Fibroblast of skin of right quadriceps (primary cell): ENCODE measurements around the gene CSTPP1.
"Not testable (repeated sequence)": the region's sequence is repeated elsewhere in the genome, so short reads cannot be mapped to it uniquely, and the experiment has no call there.

Experiments used
- DNase-seq: peaks from one replicate; pipeline ENCODE4 v3.0.0-alpha.2; 2013

The CSTPP1 gene

DNA sequence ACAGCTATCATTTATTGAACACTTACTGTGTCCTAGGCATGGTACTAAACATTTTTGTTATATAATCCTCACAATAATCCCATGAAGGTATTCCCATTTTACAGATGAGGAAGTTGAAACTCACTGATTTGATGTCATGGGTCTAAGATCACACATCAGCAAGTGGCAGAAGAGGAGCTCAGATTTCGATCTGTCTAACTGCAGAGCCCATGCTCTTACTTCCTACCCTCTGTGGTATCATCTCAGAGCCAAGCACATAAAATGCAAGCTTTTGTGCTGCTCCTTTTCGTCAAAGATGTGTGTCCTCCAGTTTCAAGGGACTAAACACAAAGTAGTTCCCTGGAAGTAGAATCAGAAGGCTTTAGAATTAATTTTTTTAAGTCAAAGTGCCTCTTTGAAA, 169.0 kb downstream of the CSTPP1 start:
- no peak for DNase-seq

DNA sequence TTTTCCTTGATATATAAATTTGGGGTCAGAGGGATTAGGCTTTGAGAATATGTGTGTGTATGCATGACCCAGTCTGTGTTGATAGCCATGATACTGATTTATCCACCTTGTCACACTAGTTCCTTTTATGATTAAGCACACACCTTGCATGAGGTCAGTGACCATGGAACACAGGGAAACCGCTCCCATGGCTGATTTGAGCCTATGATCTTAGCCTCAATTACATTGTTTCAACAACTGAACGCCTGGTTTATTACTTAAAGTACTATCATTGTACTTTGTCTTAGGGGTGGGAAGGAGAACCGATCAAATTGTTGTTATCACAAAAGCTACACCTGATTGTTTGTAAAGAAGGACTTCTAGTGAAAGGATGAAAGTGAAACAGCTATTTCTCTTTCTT, 169.4 kb downstream of the CSTPP1 start:
- DNase-seq: no peak

DNA sequence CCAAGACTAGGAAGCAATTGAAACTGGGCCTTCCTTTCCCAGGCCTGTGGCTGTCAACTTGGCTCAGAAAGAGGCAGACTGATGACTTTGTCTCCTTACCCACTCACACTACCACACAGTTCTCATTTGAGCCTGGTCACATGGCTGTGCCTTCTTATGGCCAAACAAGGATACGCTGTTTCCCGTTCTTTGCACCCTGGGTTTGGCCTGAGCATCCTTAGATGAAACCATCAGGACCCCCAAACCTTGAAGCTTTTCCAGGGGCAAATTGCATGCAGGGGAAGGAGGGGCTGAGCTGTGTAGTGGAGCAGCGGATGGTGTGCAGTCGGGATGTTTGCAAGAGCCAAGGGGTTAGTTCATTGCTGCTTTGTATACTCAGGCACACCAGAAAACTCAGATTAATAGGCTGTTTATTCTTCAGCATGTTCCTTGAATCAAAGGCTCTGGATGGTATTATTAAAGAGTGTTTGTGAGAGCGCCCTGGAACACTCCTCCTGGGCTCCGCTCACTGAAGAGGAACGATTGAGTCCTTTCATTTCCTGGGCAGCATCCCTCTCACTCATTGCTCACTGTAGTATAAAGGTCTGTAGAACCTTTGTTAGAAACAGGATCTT, 170.3 kb downstream of the CSTPP1 start:
- no peak for DNase-seq

DNA sequence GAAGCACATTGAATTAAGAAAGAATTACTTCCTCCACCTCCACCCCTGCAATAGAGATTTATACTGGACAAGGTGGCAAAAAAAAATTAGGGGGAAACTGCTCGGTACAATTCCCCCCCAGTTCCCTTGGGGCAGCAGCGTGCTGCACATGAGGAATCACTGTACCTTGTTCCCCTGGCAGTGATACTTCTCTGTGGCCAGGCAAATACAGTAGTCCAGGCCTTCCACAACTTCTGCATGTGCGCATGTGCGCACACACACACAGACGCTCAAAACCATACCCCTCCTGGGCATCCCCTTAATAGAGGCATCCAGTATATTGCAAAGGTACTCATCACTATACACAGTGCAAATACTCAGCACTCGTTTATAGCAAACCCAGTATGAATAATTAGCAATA, 171.2 kb downstream of the CSTPP1 start:
- DNase-seq: no peak

DNA sequence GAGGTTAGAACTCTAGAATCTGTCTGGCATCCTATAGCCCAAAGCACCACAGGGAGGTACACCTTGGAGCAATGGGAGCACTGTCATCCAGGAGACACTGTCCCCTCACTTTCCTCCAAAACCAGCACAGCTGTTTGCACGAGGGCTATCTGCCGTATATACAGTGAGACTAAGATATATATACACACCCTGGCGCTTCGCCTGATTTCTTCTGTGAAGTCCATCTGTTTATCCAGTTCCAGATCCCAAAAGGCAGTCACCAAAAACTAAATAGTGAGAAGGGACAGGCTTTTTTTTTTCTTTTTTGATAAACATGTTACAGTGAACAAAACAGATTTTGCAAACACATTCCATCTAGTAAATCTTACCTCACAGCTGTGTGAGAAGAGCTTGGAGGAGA, 171.7 kb downstream of the CSTPP1 start:
- no peak for DNase-seq

DNA sequence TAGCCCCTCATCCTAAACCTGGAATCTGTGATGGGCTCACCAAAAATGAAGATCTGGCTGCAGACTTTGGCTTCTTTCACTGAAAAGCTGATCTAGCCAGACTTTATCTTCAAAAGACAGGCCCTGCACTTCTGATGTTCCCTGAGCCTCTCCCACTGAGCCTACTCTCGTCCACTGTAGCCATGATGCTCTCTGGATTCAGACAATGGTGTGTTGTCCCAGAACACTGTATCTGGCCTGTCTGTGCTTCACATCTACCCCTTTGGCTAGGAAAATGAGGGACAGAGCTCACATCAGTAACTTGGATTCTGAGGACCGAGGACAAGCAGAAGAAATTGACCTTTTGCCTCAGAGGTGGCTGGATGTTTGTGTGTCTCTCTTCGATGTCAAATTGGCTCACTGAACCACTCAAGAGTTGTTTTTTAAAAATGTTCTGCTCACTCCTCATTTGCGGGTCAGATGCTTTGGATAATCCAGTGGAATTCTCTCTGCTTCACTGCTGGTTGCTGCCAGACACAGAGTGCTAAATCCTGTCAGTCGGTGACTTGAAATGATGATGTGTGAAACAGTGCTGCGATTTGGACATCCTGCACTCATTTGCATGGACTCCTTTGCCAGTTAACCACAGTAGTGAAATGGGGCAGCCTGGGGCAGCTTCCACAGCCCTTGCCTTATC, 172.6 kb downstream of the CSTPP1 start:
- DNase-seq: no peak

DNA sequence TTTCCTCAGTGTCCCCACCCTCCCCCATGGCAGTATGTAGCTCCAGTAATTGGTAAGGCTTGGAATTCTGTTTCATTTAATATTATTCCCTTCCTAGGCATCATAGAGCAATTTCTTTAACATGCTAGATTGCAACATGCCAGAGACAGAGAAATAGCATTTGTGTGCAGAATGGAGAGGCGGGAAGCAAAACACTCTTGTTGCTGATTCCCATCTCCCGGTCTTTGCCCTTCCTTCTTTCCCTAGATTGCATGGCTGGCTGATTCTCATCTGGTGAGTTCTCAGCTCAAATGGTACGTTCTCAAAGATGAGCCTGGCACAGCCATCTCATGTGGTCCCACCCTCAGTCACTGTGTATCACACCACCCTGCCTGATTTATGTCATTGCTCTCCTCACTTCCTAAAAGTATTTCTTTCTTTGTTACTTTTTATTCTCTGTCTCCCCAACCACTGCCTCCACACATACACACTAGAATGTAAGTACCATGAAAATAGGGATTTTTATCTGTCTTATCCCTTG, 173.2 kb downstream of the CSTPP1 start:
- DNase-seq: no peak

DNA sequence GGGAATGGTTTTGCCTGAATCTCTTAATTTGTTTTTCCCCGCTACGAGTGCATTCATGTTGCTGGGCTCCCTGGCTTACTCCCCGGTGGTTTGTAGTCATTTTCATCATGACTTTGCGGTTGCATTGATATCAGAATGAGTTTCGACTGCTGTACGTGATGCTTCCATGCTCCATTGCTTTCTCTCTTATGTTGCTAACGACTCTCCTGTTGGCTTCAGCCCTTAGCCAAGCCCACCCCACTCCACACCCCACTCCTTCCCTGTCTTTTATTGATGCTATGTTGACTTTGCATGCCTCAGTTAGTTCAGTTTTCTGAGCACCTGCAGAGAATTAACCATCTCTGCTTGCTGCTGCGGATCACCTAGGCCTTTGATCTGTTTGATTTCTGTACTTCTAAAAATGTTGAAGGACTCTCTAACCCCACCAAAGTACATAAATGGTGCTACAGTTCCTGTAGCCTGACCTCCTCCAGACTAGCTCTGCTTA, 174.8 kb downstream of the CSTPP1 start:
- DNase-seq: no peak

DNA sequence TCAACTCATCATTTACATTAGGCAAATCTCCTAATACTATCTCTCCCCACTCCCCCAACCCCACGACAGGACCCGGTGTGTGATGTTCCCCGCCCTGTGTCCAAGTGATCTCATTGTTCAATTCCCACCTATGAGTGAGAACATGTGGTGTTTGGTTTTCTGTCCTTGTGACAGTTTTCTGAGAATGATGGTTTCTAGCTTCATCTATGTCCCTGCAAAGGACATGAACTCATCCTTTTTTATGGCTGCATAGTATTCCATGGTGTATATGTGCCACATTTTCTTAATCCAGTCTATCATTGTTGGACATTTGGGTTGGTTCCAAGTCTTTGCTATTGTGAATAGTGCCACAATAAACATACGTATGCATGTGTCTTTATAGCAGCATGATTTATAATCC, 176.4 kb downstream of the CSTPP1 start:
- not testable (repeated sequence) for DNase-seq

DNA sequence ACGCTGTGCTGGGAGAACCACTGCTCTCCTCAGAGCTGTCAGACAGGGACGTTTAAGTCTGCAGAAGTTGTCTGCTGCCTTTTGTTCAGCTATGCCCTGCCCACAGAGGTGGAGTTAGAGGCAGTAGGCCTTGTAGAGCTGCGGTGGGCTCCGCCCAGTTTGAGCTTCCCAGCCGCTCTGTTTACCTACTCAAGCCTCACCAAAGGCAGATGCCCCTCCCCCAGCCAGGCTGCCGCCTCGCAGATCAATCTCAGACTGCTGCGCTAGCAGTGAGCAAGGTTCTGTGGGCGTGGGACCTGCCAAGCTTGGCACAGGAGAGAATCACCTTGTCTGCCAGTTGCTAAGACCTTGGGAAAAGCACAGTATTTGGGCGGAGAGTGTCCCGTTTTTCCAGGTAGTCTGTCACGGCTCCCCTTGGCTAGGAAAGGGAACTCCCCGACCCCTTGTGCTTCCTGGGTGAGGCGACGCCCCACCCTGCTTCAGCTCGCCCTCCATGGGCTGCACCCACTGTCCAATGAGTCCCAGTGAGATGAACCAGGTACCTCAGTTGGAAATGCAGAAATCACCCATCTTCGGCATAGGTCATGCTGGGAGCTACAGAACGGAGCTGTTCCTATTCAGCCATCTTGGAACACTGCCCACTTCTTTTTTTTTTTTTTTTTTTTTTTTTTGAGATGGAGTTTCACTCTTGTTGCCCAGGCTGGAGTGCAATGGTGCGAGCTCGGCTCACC, 182.6 kb downstream of the CSTPP1 start:
- DNase-seq: not testable (repeated sequence)

DNA sequence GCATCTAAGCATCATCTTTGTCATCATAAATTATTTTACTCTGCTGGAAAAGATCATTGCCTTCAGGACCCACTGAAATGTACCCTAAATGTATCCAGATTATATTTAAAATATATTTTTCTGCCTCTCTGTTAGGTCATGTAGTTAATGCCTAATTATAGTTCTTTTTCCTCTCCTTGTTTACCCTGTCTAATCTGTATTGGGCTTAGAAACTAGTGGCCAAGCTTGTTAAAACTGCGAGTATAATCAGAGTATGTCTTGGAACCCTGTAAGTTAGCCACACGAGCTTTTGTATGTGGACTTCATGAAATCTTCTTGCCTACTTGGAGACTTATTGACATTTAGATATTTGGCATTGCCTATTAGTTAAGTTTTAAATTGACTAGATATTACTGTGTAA, 184.5 kb downstream of the CSTPP1 start:
- no peak for DNase-seq

DNA sequence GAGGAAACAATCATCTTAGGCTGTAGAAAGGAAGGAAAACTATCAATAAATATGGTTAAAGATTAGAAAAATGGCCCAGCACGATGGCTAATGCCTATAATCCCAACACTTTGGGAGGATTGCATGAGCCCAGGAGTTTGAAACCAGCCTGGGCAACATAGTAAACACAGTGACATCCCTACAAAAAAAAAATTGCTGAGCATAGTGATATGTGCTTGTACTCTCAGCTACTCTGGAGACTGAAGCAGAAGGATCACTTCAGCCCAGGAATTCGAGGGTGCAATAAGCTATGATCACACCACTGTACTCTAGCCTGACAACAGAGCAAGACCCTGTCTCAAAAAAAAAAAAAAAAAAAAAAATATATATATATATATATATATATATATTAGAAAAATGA, 185.2 kb downstream of the CSTPP1 start:
- DNase-seq: no peak

DNA sequence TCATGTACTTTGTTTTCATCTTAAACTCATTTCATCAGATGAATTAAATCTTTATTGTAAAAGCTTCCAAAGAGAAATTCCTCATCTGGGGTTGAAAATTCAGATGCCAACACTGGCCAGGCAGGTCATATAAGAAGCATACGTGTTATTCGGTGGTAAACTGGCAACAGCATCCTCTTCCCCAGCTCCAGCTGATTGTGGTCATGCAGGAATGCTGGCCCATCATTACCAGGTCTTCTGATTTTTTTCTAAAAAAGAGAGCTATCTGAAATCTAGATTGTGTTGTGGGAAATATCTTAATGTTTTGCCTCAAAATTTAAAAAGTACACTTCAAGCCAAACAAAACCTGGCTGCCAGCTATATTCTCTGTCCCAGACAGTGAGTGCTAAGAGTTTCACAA, 186.5 kb downstream of the CSTPP1 start:
- peak; percentile 7 for DNase-seq

DNA sequence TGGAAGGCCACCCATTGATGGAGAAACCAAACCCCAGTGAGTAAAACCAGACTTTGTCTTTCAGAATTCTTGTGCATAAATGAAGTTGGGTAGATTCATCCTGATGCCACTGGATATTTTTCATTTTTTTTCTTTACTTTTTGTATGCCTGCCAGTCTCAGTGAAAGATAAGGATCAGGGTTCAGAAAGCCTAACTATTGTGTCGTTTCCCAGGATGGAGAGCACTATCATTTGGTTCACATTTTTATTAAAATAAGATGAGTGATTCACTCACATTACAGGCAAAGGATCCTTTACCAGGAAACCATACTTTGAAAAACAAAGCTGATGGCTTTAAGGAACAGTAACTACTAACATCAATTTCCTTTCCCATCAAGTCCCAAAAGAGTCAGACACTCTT, 188.1 kb downstream of the CSTPP1 start:
- DNase-seq: no peak

DNA sequence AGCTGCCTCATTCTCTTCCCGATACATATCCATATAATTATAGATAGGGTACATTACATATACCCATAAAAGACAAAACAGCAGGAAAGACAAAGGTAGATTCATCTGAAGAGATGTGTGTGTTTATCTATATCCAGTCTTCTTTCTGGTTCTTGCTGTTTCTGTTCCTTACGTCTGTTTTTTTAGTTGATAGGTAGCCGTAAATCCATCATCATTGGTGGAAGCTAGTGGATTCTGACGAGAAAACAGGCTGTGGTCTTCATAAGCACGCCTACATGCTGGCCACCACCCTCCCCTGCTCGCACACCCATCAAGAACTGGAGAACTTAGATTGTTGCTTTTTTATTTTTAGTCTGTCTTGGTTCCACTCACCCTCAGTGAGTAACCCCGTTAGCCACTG, 188.5 kb downstream of the CSTPP1 start:
- no peak for DNase-seq

DNA sequence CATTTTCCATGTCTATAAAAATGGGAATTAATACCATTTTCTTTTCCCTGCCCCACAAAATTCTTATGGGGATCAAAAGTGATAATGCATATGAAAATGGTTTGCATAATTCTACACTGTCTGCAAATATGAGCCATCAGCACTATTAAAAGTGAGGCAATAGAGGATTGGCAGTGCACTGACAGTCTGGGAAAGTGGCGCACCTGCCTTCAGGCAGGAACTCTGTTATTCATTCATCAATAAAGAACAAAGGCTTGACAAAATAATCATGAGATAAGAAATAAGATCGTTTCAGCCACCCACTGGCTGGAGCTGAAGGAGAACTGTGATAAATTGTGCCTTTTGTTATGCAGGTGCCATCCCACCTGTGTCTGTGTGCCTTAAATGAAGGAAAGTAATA, 190.7 kb downstream of the CSTPP1 start:
- no peak for DNase-seq

DNA sequence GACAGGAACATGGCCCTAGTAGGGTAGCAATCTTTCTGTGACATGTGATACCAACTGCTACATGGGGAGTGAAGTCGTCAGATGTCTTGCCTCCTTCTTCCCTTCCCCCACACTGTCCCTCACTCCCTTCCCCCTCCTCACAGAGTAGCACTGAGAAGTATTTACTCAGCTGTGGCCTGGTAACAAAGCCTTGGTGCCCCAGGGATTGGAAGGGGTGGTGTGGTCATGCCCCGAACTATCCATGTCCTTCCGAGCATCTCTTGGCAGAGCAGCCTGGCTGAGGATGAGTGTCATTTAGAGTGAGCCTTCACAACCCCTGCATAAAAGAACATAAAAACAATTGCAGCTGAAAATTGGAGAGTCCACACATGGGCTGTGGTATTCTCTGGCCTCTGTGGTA, 194.0 kb downstream of the CSTPP1 start:
- DNase-seq: no peak

DNA sequence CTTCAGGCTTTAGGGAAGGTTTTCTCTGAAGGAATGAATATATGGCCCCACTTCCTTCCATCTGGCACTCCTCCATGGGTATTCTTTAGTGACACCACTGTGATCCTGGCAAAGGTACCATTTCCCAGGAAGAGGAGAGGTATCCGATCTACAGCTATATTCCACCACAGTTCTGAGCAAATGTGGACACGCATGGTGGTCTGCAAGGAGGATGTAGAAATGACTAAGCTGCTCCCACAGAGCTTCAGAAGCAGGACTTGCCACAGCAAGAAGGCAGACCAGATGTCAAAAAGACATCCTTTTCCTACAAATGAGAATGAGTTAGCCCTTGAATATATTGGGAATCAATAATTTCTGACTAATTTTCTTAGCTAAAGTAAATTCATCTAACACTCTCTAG, 194.6 kb downstream of the CSTPP1 start:
- DNase-seq: no peak

DNA sequence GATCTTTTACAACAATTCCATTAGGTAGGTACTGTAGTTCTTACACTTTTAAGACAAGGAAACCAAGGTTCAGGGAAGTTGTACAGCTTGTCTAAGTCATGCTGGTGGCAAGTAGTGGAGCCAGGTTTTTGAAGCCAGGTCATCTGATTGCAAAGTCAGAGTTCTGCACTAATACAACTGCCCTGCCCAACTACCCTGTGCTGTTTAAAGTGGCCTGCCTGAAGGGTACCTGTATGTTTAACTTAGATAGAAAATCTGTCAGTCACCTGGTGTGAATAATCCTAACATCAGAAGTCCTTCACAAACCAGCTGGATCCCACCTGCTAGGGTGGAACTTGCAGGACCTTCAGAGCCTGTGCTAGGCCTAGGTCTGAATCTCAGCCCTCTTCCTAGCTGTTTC, 195.9 kb downstream of the CSTPP1 start:
- DNase-seq: no peak

DNA sequence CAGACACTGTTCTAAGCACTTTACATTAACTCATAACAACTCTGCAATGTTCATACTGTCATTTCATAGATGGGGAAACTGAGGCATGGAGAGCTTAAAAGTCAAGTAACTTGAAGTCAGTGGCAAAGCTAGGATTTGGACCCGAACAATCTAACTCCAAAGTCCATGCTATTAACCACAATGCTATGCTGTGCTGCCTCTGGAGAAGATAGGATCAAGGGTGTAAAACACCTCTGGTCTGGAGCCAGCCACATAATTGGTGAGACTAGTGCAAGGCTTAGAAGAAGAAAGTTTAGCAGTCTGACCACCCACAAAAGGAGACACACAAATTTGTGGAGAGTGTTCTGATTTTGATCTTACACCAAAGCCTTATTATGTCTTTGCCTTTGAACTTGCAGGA, 196.4 kb downstream of the CSTPP1 start:
- no peak for DNase-seq

DNA sequence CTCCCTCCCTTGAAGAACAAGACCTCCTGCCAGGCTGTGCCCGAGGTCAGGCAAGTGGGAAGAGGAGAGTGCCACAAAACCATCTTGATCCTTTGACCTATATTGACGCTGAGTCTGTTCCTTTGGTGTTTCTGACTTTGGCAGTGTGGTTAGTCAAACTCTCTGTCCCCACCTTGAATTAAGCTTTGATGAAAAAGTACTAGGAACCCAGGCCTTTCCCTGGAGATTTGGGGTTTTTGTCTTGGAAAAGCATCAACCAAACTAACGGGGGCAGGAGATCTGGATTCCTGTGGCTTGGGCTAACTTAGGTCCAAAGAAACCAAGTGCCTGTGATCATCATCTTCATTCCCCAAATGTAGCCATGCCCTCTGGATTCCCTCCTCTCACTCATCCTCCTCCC, 199.8 kb downstream of the CSTPP1 start:
- DNase-seq: peak; percentile 26

DNA sequence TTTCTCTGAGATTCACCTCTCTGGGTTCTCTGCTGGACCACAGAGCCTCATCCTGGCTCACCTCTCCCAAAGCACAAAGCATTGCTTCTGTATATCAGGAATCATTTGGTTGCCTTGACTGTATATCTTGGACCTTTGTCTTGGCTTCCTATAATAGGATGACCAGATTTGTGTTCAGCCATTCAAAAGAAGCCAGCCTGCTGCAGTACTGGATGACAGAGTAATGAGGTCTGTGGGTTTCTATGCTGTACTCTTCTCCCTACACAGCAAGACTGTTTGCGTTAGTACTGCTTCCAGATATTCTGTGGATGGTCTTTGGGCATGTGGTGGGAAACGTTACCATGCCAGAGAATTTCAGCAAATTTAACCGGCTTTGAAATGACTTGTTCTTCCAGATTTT, 200.4 kb downstream of the CSTPP1 start:
- DNase-seq: no peak

DNA sequence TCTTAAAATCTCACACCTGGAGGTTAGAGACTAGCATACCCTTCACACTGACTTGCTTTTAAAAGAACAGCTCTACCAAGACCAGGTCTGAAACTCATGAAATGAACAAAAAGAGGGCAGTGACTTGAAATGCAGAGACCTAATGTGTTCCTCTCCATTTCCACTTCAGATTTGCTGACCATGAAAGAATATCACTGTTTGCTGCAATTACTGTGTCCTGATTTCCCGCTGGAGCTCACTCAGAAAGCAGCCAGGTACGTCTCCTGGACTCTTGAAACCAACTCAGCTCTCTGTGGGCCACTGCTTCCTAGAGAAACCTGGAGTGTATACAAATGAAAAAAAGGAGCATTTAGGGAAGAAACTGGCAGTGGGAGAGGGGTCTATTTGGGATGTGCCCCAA, 200.9 kb downstream of the CSTPP1 start:
- DNase-seq: no peak

DNA sequence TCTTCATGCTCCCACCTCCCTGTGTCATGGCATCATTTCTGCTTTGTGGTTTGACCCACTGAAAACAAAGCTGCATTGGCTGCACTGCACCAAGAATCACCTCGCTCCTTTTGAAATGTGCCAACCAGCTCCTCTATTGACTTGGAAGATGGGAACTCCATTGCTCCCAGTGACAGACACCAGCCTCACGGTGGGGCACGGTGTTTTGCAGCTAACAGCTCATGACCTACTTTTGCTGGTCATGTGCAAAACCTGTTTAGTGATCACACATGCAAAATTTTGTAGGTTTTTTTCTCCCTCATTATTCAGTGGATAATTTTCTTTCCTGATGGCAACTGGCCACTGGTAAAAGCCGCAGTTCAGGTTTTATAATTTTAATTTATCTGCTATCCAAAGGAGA, 203.3 kb downstream of the CSTPP1 start:
- DNase-seq: no peak
